HEK293 (cell line): ENCODE data around the gene UBXN1.

Source experiments
- CTCF ChIP-seq: fragments of 450-650 bp; formaldehyde crosslinking; IDR thresholded peaks from 2 replicates; pipeline ENCODE4 v1.5.1; 2016; ENCODE audit warnings: missing biosample characterization, missing genetic modification characterization
- FEZF1 ChIP-seq: fragments of 450-650 bp; formaldehyde crosslinking; IDR thresholded peaks from 2 replicates; pipeline ENCODE4 v1.5.1; 2016; ENCODE audit warnings: missing biosample characterization, missing genetic modification characterization
- GFI1B ChIP-seq: fragments of 450-650 bp; formaldehyde crosslinking; IDR thresholded peaks from 2 replicates; pipeline ENCODE4 v1.5.1; 2016; ENCODE audit warnings: missing biosample characterization, missing genetic modification characterization
- HOXA7 ChIP-seq: sonication (generic); formaldehyde crosslinking; IDR thresholded peaks from 2 replicates; pipeline ENCODE4 v1.8.1; 2022; ENCODE audit warnings: missing genetic modification reagents, borderline replicate concordance
- KLF8 ChIP-seq: fragments of 450-650 bp; formaldehyde crosslinking; IDR thresholded peaks from 2 replicates; pipeline ENCODE4 v1.5.1; 2016; ENCODE audit warnings: missing biosample characterization, missing genetic modification characterization
- RBAK ChIP-seq: fragments of 450-650 bp; formaldehyde crosslinking; IDR thresholded peaks from 2 replicates; pipeline ENCODE4 v1.5.1; 2016; ENCODE audit warnings: missing biosample characterization, missing genetic modification characterization
- ZBTB17 ChIP-seq: fragments of 450-650 bp; formaldehyde crosslinking; IDR thresholded peaks from 2 replicates; pipeline ENCODE4 v1.5.1; 2016; ENCODE audit warnings: missing biosample characterization, missing genetic modification characterization
- ZNF16 ChIP-seq: fragments of 450-650 bp; formaldehyde crosslinking; IDR thresholded peaks from 2 replicates; pipeline ENCODE4 v1.5.1; 2016; ENCODE audit warnings: low read depth, missing biosample characterization, missing genetic modification characterization
- ZNF473 ChIP-seq: fragments of 450-650 bp; formaldehyde crosslinking; IDR thresholded peaks from 2 replicates; pipeline ENCODE4 v1.5.1; 2017; ENCODE audit warnings: missing biosample characterization, missing genetic modification characterization
- ZSCAN30 ChIP-seq: fragments of 450-650 bp; IDR thresholded peaks from 2 replicates; pipeline ENCODE4 v1.5.1; 2018; ENCODE audit warnings: missing biosample characterization, mild to moderate bottlenecking, missing genetic modification characterization, moderate library complexity
- ZSCAN5A ChIP-seq: fragments of 450-650 bp; formaldehyde crosslinking; IDR thresholded peaks from 2 replicates; pipeline ENCODE4 v1.5.1; 2016; ENCODE audit warnings: missing biosample characterization, missing genetic modification characterization

GRCh38 chr11:62705413-62705812 lies 26.5 kb upstream of the UBXN1 start:
- TF ChIP-seq HOXA7 (CRISPR knock-in tag), result no peak
- no peak for TF ChIP-seq CTCF (tag by site-specific recombination)
- TF ChIP-seq GFI1B, result no peak
- TF ChIP-seq FEZF1 (tag by site-specific recombination), result no peak
- TF ChIP-seq ZBTB17 (tag by site-specific recombination), result no peak
- TF ChIP-seq RBAK (tag by site-specific recombination), result no peak
- no peak for TF ChIP-seq ZNF473 (tag by site-specific recombination)
- TF ChIP-seq ZSCAN5A (tag by site-specific recombination), result no peak
- no peak for TF ChIP-seq ZSCAN30 (tag by site-specific recombination)
- no peak for TF ChIP-seq ZNF16 (tag by site-specific recombination)
- no peak for TF ChIP-seq KLF8 (tag by site-specific recombination)
